ENCODE results near the gene NOL7.

Gene NOL7

DNA sequence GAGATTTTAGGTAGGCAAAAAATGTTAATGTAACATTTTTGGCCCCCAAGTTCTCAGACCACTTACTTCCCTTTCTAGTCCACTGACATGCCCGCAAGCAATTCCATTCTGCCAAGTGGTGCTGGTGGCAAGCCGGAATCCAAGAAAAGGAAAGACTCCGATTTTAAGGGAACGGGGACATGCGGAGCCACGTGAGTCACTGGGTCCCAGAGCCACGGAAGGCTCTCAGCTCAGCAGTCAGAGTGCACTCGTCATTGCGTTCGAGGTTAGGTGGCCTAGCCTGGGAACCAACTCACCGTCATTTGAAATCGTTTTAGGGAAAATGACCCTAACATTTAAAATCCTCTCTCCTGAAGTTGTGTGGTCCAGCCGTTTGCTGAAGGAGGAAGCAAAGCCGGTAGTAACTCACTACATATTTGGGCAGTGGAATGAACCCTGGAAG, 41.4 kb upstream of the NOL7 start:
- TF ChIP-seq, protein P1, sequence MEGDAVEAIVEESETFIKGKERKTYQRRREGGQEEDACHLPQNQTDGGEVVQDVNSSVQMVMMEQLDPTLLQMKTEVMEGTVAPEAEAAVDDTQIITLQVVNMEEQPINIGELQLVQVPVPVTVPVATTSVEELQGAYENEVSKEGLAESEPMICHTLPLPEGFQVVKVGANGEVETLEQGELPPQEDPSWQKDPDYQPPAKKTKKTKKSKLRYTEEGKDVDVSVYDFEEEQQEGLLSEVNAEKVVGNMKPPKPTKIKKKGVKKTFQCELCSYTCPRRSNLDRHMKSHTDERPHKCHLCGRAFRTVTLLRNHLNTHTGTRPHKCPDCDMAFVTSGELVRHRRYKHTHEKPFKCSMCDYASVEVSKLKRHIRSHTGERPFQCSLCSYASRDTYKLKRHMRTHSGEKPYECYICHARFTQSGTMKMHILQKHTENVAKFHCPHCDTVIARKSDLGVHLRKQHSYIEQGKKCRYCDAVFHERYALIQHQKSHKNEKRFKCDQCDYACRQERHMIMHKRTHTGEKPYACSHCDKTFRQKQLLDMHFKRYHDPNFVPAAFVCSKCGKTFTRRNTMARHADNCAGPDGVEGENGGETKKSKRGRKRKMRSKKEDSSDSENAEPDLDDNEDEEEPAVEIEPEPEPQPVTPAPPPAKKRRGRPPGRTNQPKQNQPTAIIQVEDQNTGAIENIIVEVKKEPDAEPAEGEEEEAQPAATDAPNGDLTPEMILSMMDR (IDR thresholded peaks at IDR 0.05; ENCODE audit: extremely low read depth, insufficient read depth, missing control alignments), result no peak

DNA sequence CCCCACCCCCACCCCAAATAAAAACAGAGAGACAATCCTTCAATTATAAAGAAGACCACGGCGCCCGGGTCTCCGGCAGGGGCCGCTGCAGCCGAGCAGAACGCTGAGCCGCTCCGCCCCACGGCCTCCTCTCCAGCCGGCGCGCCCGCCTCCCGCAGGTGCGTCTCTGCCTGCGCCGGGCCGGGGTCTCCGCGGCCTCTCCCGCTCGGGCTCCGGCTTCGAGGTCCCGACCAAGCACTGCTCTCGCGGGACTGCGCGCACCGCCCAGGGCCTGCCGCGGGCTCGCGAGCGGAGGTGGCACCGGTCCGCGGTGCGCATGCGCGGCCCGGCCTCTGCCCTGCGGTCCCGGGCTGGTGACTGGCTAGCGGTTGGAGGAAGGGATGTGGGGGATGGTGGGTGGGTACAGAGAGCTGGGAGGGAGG, 41.0 kb upstream of the NOL7 start:
- peak; percentile 96 for DNase-seq (ENCODE audit: low spot score)
- in situ Hi-C loops (cut with MboI; ENCODE audit: low pct_unique_long_range_greater_than_20kb, low sequenced_read_pairs, unreplicated experiment), result no loop called here
- TF ChIP-seq, protein P1 (IDR thresholded peaks at IDR 0.05; ENCODE audit: extremely low read depth, insufficient read depth, missing control alignments), result peak; percentile 57

More for the DNA sequence above, 41.4 kb upstream of the NOL7 start:
- no peak for DNase-seq (ENCODE audit: low spot score)
- in situ Hi-C loops (cut with MboI; ENCODE audit: low pct_unique_long_range_greater_than_20kb, low sequenced_read_pairs, unreplicated experiment), result no loop called here

DNA sequence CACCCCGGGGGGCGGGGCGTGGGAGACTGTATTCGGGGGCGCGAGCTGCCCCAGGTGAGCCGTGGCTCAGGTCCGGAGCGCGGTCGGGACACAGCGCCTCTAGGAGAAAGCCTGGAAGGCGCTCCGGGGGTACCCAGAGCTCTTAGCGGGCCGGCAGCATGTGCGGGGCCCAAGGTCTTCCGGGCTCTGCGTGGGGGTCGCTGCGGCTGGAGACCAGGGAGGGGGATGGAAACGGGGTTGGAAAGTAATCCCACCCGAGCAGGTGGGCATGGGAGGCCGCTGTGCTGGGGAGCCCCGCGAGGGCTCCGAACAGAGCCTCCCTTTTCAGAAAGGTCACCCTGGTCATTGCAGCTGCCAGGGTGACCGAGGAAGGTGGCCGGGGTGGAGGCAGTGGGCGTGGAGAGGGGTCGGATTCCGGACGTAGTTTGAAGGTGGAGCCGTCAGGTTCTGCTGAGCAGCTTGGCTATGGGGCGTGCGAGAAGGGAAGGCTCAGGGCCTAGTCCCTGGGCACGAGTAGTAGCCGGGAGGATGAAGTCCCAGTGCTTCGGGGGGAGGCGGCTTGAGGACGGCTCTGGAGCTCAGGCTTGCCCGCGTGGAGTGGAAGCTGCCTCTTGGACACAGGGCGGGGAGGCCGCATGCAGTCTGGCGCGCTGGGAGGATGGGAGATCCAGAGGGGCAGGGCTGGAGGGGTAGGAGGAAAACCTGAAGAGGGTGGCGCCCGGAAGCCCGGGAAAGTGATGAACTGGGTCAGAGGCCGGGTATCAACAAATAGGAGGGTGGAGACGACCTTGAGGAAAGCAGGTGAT, 40.4 kb upstream of the NOL7 start, which contains the start of gene SIRT5:
Gene SIRT5, plus strand, starts transcription at position 31 of the 806 bp plus-strand sequence. CDS start 9,510 bp downstream, outside the sequence.
- in situ Hi-C loops (cut with MboI; ENCODE audit: low pct_unique_long_range_greater_than_20kb, low sequenced_read_pairs, unreplicated experiment), result no loop called here
- DNase-seq (ENCODE audit: low spot score), result peak; percentile 79
- TF ChIP-seq, protein P1 (IDR thresholded peaks at IDR 0.05; ENCODE audit: extremely low read depth, insufficient read depth, missing control alignments), result no peak

DNA sequence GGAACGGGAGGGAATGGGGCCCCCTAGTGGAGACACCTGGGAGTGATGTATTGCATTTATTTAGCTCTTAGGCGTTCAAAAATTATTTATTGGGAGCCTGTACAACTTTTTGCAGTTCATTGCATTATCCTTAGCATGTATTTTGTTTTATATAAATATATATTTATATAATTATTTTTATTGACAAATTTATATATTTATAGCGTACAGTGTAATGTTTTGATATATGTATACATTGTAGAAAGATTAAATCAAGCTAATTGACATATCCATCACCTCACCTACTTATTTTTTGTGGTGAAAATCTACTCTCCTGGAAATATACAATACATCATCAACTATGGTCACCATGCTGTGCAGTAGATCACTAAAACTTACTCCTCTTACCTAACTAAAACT, 39.8 kb upstream of the NOL7 start:
- no peak for DNase-seq (ENCODE audit: low spot score)
- TF ChIP-seq, protein P1 (IDR thresholded peaks at IDR 0.05; ENCODE audit: extremely low read depth, insufficient read depth, missing control alignments), result peak; percentile 79
- in situ Hi-C loops (cut with MboI; ENCODE audit: low pct_unique_long_range_greater_than_20kb, low sequenced_read_pairs, unreplicated experiment), result no loop called here

DNA sequence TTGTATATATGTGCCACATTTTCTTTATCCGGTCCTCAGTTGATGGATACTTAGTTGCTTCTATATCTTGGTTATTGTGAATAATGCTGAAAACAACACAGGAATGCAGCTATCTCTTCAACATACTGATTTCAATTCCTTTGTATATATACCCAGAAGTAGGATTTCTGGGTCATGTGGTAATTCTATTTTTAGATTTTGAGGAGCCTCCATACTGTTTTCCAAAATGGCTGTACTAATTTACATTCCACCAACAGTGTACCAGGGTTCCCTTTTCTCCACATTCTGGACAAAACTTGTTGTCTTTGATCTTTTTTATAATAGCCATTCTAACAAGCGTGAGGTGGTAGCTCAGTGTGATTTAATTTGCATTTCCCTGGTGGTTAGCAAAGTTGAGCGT, 39.1 kb upstream of the NOL7 start:
- in situ Hi-C loops (cut with MboI; ENCODE audit: low pct_unique_long_range_greater_than_20kb, low sequenced_read_pairs, unreplicated experiment), result no loop called here
- no peak for DNase-seq (ENCODE audit: low spot score)
- TF ChIP-seq, protein P1 (IDR thresholded peaks at IDR 0.05; ENCODE audit: extremely low read depth, insufficient read depth, missing control alignments), result no peak

DNA sequence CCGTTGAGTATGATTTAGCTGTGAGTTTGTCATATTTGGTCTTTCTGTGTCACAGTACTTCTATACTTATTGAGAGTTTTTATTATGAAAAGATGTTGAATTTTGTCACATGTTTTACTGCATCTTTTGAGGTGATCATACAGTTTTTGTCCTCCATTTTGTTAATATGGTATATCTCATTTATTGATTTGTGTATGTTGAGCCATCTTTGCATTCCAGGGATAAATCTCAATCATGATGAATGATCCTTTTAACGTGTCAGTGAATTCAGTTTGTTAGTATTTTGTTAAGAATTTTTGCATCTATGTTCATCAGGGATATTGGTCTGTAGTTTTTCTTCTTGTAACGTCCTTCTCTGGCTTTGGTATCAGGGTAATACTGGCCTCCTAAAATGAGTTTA, 37.2 kb upstream of the NOL7 start:
- TF ChIP-seq, protein P1 (IDR thresholded peaks at IDR 0.05; ENCODE audit: extremely low read depth, insufficient read depth, missing control alignments), result no peak
- in situ Hi-C loops (cut with MboI; ENCODE audit: low pct_unique_long_range_greater_than_20kb, low sequenced_read_pairs, unreplicated experiment), result no loop called here
- no peak for DNase-seq (ENCODE audit: low spot score)
